Left lung (tissue), 10 donors: ENCODE results near the gene LIAS. TPM values are rescaled to one million over a fixed set of nuclear protein-coding genes. Genes with fewer than 3 reads are reported as not detected.

Experiments
- ATAC-seq: fragments of 200-7000 bp; cut with Tn5 transposase; one replicate; pipeline ENCODE4 v1.9.1; 2020; ENCODE audit warnings: moderate library complexity
- DNase-seq, 4 donors: peaks; one replicate each; pipeline ENCODE4 v3.0.0-alpha.2; 2013 to 2020
- H3K27ac ChIP-seq, 2 donors: fragments of 200-600 bp; sonication (generic) in 1 of 2; one replicate each; pipeline versions ENCODE4 v1.5.0 to v1.8.0; 2020 to 2021
- H3K27me3 ChIP-seq, 2 donors: fragments of 200-600 bp; sonication (generic) in 1 of 2; one replicate each; pipeline versions ENCODE4 v1.5.0 to v1.8.0; 2020 to 2021
- H3K36me3 ChIP-seq, 2 donors: fragments of 200-600 bp; sonication (generic) in 1 of 2; one replicate each; pipeline versions ENCODE4 v1.5.0 to v1.8.0; 2020 to 2021
- H3K4me1 ChIP-seq, 2 donors: fragments of 200-600 bp; one replicate each; pipeline ENCODE4 v1.8.0; 2021
- H3K4me3 ChIP-seq, 2 donors: fragments of 200-600 bp; sonication (generic) in 1 of 2; one replicate each; pipeline versions ENCODE4 v1.5.0 to v1.8.0; 2020 to 2021; ENCODE audit warnings: mild to moderate bottlenecking in 1 of 2
- H3K9me3 ChIP-seq, 2 donors: fragments of 200-600 bp; sonication (generic) in 1 of 2; one replicate each; pipeline versions ENCODE4 v1.5.0 to v1.8.0; 2020 to 2021
- CTCF ChIP-seq, 2 donors: fragments of 200-600 bp; sonication (generic) in 1 of 2; IDR thresholded peaks; one replicate each; pipeline versions ENCODE4 v1.5.0 to v1.8.0; 2021; ENCODE audit warnings: antibody characterized with exemption in 2 of 2
- intact Hi-C, 2 donors: fragments of 100-400 bp; cut with DNase I; formaldehyde crosslinking; loops; one replicate each; pipeline versions ENCODE4 v1.11.2 to v1.14.2; 2022
- polyA plus RNA-seq, 6 donors: library from polyadenylated mRNA; unstranded; fragments of 120-200 nt; gene quantifications; one replicate each; pipeline ENCODE4 v1.2.1, GENCODE V29; 2013; ENCODE audit not compliant: insufficient read length in 6 of 6
- total RNA-seq, 2 donors: library from RNA; stranded (reverse); fragmentation: NEBNext Ultra II Directional; extraction: Animal tissue kit (Norgen Biotek cat#: 25700); gene quantifications; one replicate each; pipeline ENCODE4 v1.2.1, GENCODE V29; 2021
- donor health status: DM: no; HTN: yes; CAD: no.
- donor health status: DM: no; HTN: no; CAD: no.

The LIAS gene
- total and polyA plus RNA-seq, 8 donors, result 9.6 to 36.6 (median 29.0) TPM

GRCh38 chr4:39464886-39465501 lies 6.1 kb downstream of the LIAS start:
- intact Hi-C loops, result no loop called here
- ATAC-seq, result no peak
- no peak for TF ChIP-seq CTCF (IDR thresholded peaks at IDR 0.05)

GRCh38 chr4:39466747-39467146 lies 7.9 kb downstream of the LIAS start:
- no peak overlapping the region for H3K4me3 ChIP-seq
- no peak overlapping the region for H3K27ac ChIP-seq
- peaks cover 0 to 45% of the 10 kb centered on the region in 2 donors for H3K36me3 ChIP-seq
- ATAC-seq (peak; percentile 41), DNase-seq (no peak)
- H3K4me1 ChIP-seq, result peaks cover 0 to 9% of the 10 kb centered on the region in 2 donors
- intact Hi-C loops, result no loop called here
- TF ChIP-seq CTCF (IDR thresholded peaks at IDR 0.05), result no peak
- H3K27me3 ChIP-seq, result no peaks in the 10 kb centered on the region
- H3K9me3 ChIP-seq, result no peaks in the 10 kb centered on the region

More at GRCh38 chr4:39464886-39465501, 6.1 kb downstream of the LIAS start:
- peaks cover 0 to 42% of the 10 kb centered on the region in 2 donors for H3K36me3 ChIP-seq
- no peaks in the 10 kb centered on the region for H3K9me3 ChIP-seq
- no peak overlapping the region for H3K27ac ChIP-seq
- no peak for DNase-seq
- no peaks in the 10 kb centered on the region for H3K27me3 ChIP-seq
- H3K4me3 ChIP-seq, result no peak overlapping the region
- peaks cover 0 to 9% of the 10 kb centered on the region in 2 donors for H3K4me1 ChIP-seq

- TF ChIP-seq CTCF (IDR thresholded peaks at IDR 0.05), result no peak
- Histone ChIP-seq H3K27ac (no peak overlapping the region), H3K4me1 (peaks cover 0 to 9% of the 10 kb centered on the region in 2 donors), H3K27me3 (no peaks in the 10 kb centered on the region), H3K4me3 (no peak overlapping the region), H3K9me3 (no peaks in the 10 kb centered on the region), H3K36me3 (peaks cover 0 to 46% of the 10 kb centered on the region in 2 donors)
- ATAC-seq, result no peak
- no peak for DNase-seq
- intact Hi-C loops, result no loop called here
Measured at GRCh38 chr4:39467464-39467863, 8.6 kb downstream of the LIAS start.

- intact Hi-C loops, result no loop called here
- Histone ChIP-seq H3K27ac (peak overlapping the region; percentile 35 to 69), H3K9me3 (no peaks in the 10 kb centered on the region), H3K4me3 (no peak overlapping the region), H3K4me1 (peaks cover 0 to 9% of the 10 kb centered on the region in 2 donors), H3K36me3 (peaks cover 0 to 36% of the 10 kb centered on the region in 2 donors), H3K27me3 (no peaks in the 10 kb centered on the region)
- TF ChIP-seq CTCF (IDR thresholded peaks at IDR 0.05), result peak; percentile 77 to 80
- DNase-seq (peak in 2 of 4 donors; percentile 57 to 81), ATAC-seq (peak; percentile 96)
Measured at GRCh38 chr4:39469429-39470077, 10.7 kb downstream of the LIAS start.

GRCh38 chr4:39470402-39470801 lies 11.5 kb downstream of the LIAS start:
- no peak for TF ChIP-seq CTCF (IDR thresholded peaks at IDR 0.05)
- H3K27ac ChIP-seq, result no peak overlapping the region
- no peak for DNase-seq
- no peaks in the 10 kb centered on the region for H3K9me3 ChIP-seq
- H3K4me3 ChIP-seq, result no peak overlapping the region
- peaks cover 0 to 29% of the 10 kb centered on the region in 2 donors for H3K36me3 ChIP-seq
- peaks cover 0 to 9% of the 10 kb centered on the region in 2 donors for H3K4me1 ChIP-seq
- H3K27me3 ChIP-seq, result no peaks in the 10 kb centered on the region
- intact Hi-C loops, result no loop called here
- ATAC-seq, result no peak
